Skeletal muscle tissue (tissue), 4 donors: ENCODE results near the gene ADGRL2. TPM values are rescaled to one million over a fixed set of nuclear protein-coding genes. Genes with fewer than 3 reads are reported as not detected.
"Not testable (repeated sequence)": the region's sequence is repeated elsewhere in the genome, so short reads cannot be mapped to it uniquely, and the experiment has no call there.

Experiments used
- H3K27ac ChIP-seq: one replicate; pipeline ENCODE4 v1.7.0; 2013; ENCODE audit warnings: mild to moderate bottlenecking, low read depth, low read length, inconsistent platforms
- H3K27me3 ChIP-seq, 3 donors: one replicate each; pipeline ENCODE4 v1.7.0; 2013; ENCODE audit warnings: low read length in 3 of 3; ENCODE audit not compliant: control insufficient read depth in 3 of 3, insufficient read depth in 3 of 3
- H3K36me3 ChIP-seq, 3 donors: one replicate each; pipeline ENCODE4 v1.7.0; 2013; ENCODE audit warnings: low read length in 3 of 3; ENCODE audit not compliant: control insufficient read depth in 3 of 3, insufficient read depth in 3 of 3
- H3K4me1 ChIP-seq, 3 donors: one replicate each; pipeline ENCODE4 v1.7.0; 2013; ENCODE audit warnings: low read length in 3 of 3, mild to moderate bottlenecking in 3 of 3; ENCODE audit not compliant: control insufficient read depth in 3 of 3, insufficient read depth in 3 of 3
- H3K4me3 ChIP-seq, 3 donors: one replicate each; pipeline ENCODE4 v1.7.0; 2013; ENCODE audit warnings: low read length in 3 of 3
- H3K9ac ChIP-seq, 3 donors: one replicate each; pipeline ENCODE4 v1.7.0; 2013; ENCODE audit warnings: low read length in 3 of 3, mild to moderate bottlenecking in 3 of 3, moderate library complexity in 2 of 3, low read depth in 1 of 3
- H3K9me3 ChIP-seq, 3 donors: one replicate each; pipeline ENCODE4 v1.7.0; 2013; ENCODE audit warnings: low read length in 3 of 3; ENCODE audit not compliant: control insufficient read depth in 3 of 3
- total RNA-seq: library from RNA; depleted of rRNA; stranded (reverse); fragments of >200 nt; gene quantifications from one replicate; pipeline ENCODE4 v1.2.3, GENCODE V29; 2014
- donor health status: Osteomylitis.

The ADGRL2 gene
- total RNA-seq, 1 donor from 2014 or later = 93.4 TPM

- not testable (repeated sequence) for H3K36me3 ChIP-seq, H3K27me3 ChIP-seq, H3K9ac ChIP-seq, H3K4me1 ChIP-seq, H3K9me3 ChIP-seq, H3K4me3 ChIP-seq, H3K27ac ChIP-seq
Observed at GRCh38 chr1:81871091-81871490, 70.4 kb downstream of the ADGRL2 start.

- no peak overlapping the region for H3K9ac ChIP-seq
- no peaks in the 10 kb centered on the region for H3K36me3 ChIP-seq
- no peaks in the 10 kb centered on the region for H3K27me3 ChIP-seq
- H3K4me1 ChIP-seq = peaks cover 0 to 2% (median 0%) of the 10 kb centered on the region in 3 donors
- H3K27ac ChIP-seq = no peak overlapping the region
- H3K4me3 ChIP-seq = no peak overlapping the region
- no peaks in the 10 kb centered on the region for H3K9me3 ChIP-seq
Observed at GRCh38 chr1:81873946-81874345, 73.2 kb downstream of the ADGRL2 start.

- peaks cover 0 to 2% (median 0%) of the 10 kb centered on the region in 3 donors for H3K4me1 ChIP-seq
- H3K9me3 ChIP-seq = no peaks in the 10 kb centered on the region
- H3K27me3 ChIP-seq = no peaks in the 10 kb centered on the region
- H3K36me3 ChIP-seq = no peaks in the 10 kb centered on the region
- H3K4me3 ChIP-seq = no peak overlapping the region
- no peak overlapping the region for H3K9ac ChIP-seq
- H3K27ac ChIP-seq = no peak overlapping the region
Observed at GRCh38 chr1:81874461-81874860, 73.7 kb downstream of the ADGRL2 start.

GRCh38 chr1:81874940-81875339 lies 74.2 kb downstream of the ADGRL2 start:
- no peak overlapping the region for H3K4me3 ChIP-seq
- no peaks in the 10 kb centered on the region for H3K27me3 ChIP-seq
- H3K4me1 ChIP-seq = peaks cover 0 to 2% (median 0%) of the 10 kb centered on the region in 3 donors

DNA sequence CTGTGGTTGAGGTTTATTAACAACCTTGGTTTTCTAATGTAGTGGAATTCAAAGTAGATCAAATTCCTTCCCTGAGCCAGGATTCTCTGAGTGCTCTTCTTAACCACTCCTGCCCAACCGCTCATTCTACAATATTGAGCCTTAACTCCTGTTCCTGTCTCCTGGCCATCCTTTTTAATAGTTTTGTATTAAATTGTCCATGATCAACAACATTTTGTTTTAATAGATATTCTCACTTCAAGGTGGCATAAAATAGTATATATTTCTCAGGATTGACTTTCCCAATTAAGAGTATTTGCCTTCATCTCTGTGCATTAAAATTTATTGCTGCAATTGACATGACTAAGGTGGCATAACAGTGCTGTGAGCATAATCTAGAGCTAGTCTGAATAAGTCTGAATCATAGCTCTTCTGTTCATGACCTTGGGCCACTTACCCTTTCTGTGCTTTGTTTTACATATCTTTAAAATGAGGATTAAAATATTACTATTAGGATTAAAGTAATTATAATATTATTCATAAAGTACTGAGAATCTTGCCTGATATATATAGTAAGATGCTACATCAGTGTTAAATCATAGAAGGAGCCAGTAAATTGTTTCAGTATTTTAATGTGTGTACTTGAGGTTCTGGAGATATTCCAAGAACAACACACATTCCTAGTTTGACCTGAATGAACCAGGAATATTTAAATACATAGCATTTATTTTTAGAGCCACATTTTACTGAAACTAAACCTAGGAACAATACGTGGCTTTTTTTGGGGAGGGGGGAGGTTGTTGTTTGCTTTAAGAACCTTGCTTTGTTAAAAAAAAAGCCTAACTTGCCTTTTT lies 76.4 kb downstream of the ADGRL2 start:
- H3K9me3 ChIP-seq = no peaks in the 10 kb centered on the region
- peaks cover 0 to 2% (median 0%) of the 10 kb centered on the region in 3 donors for H3K4me1 ChIP-seq
- no peak overlapping the region for H3K9ac ChIP-seq
- H3K27ac ChIP-seq = no peak overlapping the region
- H3K4me3 ChIP-seq = no peak overlapping the region
- no peaks in the 10 kb centered on the region for H3K36me3 ChIP-seq
- no peaks in the 10 kb centered on the region for H3K27me3 ChIP-seq

More at GRCh38 chr1:81874940-81875339, 74.2 kb downstream of the ADGRL2 start:
- no peak overlapping the region for H3K27ac ChIP-seq
- H3K9ac ChIP-seq = no peak overlapping the region
- H3K36me3 ChIP-seq = no peaks in the 10 kb centered on the region
- H3K9me3 ChIP-seq = no peaks in the 10 kb centered on the region

GRCh38 chr1:81877940-81878339 lies 77.2 kb downstream of the ADGRL2 start:
- no peaks in the 10 kb centered on the region for H3K9me3 ChIP-seq
- peaks cover 0 to 2% (median 0%) of the 10 kb centered on the region in 3 donors for H3K4me1 ChIP-seq
- H3K4me3 ChIP-seq = no peak overlapping the region
- H3K27ac ChIP-seq = no peak overlapping the region
- H3K27me3 ChIP-seq = no peaks in the 10 kb centered on the region
- H3K36me3 ChIP-seq = no peaks in the 10 kb centered on the region
- no peak overlapping the region for H3K9ac ChIP-seq

DNA sequence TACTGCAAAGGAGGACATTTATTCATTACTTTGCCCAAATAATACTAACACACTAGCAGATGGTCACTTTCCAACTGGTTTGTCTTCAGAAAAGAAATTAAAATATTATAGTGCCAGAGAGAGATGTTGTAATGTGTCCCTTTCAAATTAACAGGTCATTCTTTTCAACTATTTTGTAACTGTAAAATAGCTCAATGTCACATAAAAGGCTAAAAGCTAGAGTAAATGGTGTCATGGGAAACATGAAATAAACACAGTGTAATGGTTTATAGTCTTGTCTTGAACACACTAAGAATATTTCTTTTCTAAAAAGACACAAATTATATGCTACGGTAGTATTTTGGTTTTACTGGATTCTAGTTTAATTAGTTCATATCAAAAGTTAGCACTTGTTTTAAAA lies 77.8 kb downstream of the ADGRL2 start:
- no peaks in the 10 kb centered on the region for H3K9me3 ChIP-seq
- H3K27ac ChIP-seq = no peak overlapping the region
- no peak overlapping the region for H3K4me3 ChIP-seq
- H3K27me3 ChIP-seq = no peaks in the 10 kb centered on the region
- H3K4me1 ChIP-seq = peaks cover 0 to 2% (median 0%) of the 10 kb centered on the region in 3 donors
- H3K9ac ChIP-seq = no peak overlapping the region
- no peaks in the 10 kb centered on the region for H3K36me3 ChIP-seq

DNA sequence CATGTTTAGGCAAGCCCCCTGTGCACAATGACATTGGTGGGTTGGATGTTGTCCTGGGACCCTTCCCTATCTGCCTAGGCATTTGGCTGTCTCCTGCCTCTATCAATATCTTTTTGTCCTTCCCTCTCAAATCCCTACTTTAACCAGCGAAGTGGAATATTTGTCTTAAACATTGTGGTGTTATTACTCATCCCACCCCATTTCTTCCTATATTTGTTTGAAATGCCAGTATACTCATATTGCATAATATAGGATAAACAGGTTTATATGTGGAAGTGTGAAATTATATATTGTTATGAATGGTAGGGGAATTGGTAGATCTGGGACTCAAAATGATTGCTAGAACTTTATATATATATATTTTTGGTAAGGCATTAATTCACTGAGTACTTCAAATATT lies 80.0 kb downstream of the ADGRL2 start:
- H3K27me3 ChIP-seq = no peaks in the 10 kb centered on the region
- H3K9ac ChIP-seq = no peak overlapping the region
- no peak overlapping the region for H3K27ac ChIP-seq
- no peaks in the 10 kb centered on the region for H3K9me3 ChIP-seq
- H3K4me3 ChIP-seq = no peak overlapping the region
- peaks cover 0 to 2% (median 0%) of the 10 kb centered on the region in 3 donors for H3K4me1 ChIP-seq
- H3K36me3 ChIP-seq = no peaks in the 10 kb centered on the region

- Histone ChIP-seq H3K27me3 (no peaks in the 10 kb centered on the region), H3K36me3 (no peaks in the 10 kb centered on the region), H3K27ac (no peak overlapping the region), H3K9me3 (no peaks in the 10 kb centered on the region), H3K4me3 (no peak overlapping the region), H3K4me1 (no peaks in the 10 kb centered on the region), H3K9ac (no peak overlapping the region)
Observed at GRCh38 chr1:81885291-81885690, 84.6 kb downstream of the ADGRL2 start.

DNA sequence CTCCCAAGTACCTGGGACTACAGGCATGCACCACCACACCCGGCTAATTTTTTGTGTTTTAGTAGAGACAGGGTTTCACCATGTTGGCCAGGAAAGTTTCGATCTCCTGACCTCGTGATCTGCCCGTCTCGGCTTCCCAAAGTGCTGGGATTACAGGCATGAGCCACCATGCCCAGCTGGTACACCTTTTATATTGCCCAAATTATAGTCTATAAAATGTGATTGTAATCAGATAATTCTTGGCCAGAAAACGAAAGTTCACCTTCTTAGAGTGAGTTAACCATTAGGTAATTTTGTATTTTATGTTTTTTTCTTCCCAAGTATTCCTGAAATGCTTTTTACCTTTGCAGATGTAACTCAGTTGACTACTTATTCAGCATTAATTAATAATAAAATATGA lies 85.6 kb downstream of the ADGRL2 start:
- H3K36me3 ChIP-seq, H3K9ac ChIP-seq, H3K9me3 ChIP-seq, H3K4me1 ChIP-seq, H3K27me3 ChIP-seq, H3K4me3 ChIP-seq, H3K27ac ChIP-seq: not testable (repeated sequence)
